GM12875 (cell line): ENCODE data around the gene PLEKHA5.

Source experiments
- H3K4me3 ChIP-seq: one replicate; pipeline ENCODE4 v1.5.1; 2011; ENCODE audit warnings: low read depth, low read length, control low read depth
- CTCF ChIP-seq: IDR thresholded peaks from 2 replicates; pipeline ENCODE4 v1.5.1; 2011; ENCODE audit warnings: low read depth, mild to moderate bottlenecking, control low read depth, inconsistent platforms, low read length, moderate library complexity, borderline replicate concordance; ENCODE audit not compliant: insufficient read depth

Gene PLEKHA5

GRCh38 chr12:19245666-19246065 lies 116.1 kb downstream of the PLEKHA5 start:
- TF ChIP-seq CTCF: no peak
- no peak overlapping the region for H3K4me3 ChIP-seq

DNA sequence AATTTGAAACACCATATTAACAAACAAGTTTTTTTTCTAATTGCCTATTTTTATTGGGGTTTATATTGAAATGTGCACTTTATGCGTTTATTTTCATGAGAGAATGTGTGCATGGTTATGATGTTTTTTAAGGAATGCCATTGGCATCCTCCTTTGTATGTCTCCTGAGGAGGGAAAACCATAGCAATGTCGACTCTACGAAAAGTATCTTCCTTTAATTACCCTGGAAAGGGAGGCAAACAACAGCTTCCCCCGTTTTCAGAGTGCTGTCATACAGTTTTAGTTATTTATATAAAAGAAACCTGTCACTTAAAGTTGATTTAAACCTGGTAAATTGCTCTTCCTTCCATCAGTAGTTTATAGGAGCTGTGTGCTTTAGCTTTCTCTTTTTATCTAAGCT lies 117.4 kb downstream of the PLEKHA5 start:
- no peak for TF ChIP-seq CTCF
- H3K4me3 ChIP-seq: no peak overlapping the region

DNA sequence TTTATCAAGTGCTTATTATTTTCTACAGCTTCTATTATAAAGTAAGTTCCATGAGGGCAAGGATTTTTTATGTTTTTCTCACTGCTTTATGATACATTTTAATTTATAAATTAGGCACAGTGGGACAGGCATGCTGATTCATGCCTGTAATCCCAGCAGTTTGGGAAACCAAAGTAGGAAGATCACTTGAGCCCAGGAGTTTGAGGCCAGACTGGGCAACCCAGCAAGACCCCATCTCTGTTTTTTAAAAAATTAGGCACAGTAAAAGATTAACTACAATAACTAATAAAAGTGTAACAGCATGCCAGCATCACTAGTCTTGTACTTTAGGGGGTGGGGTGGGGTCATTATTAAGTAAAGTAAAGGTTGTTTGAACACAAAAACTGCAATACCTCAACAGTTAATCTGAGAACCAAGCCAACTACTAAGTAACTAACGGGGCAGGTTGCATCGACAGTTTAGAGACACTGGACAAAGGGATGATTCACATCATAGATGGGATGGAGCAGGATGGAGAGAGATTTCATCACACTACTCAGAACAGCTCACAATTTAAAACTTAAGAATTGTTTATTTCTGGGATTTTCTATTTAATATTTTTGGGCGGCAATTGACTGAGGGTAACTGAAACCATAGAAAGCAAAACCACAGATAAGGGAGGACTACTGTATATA lies 119.5 kb downstream of the PLEKHA5 start:
- no peak overlapping the region for H3K4me3 ChIP-seq
- TF ChIP-seq CTCF: no peak

- TF ChIP-seq CTCF: no peak
- H3K4me3 ChIP-seq: no peak overlapping the region
Measured at GRCh38 chr12:19251481-19252132, 122.1 kb downstream of the PLEKHA5 start.

DNA sequence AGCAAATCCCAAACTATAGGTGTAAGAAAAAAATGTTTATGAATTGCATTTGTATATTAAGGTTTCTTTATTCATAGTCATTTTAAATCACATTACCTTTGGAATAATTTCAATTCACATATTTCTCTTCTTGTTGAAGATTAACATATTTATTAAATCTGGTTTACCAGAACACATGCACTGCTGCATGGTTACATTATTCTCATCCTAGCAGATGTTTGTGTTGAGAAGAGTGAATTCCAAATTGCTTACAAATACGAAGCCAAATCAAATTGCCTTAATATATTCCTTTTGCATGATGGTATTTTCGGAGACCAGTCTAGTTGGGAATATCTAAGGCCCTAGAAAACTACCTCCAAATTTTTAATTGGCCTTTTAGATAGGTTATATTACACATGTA lies 130.6 kb downstream of the PLEKHA5 start:
- no peak overlapping the region for H3K4me3 ChIP-seq
- TF ChIP-seq CTCF: no peak

- no peak overlapping the region for H3K4me3 ChIP-seq
- TF ChIP-seq CTCF: no peak
Measured at GRCh38 chr12:19261773-19262172, 132.2 kb downstream of the PLEKHA5 start.

- TF ChIP-seq CTCF: no peak
- no peak overlapping the region for H3K4me3 ChIP-seq
Measured at GRCh38 chr12:19263672-19264071, 134.1 kb downstream of the PLEKHA5 start.
